Prostate gland (tissue), 2 donors: ENCODE measurements around the gene MYH15.

ENCODE experiments used
- CTCF ChIP-seq, 4 experiments: fragments of 200-600 bp in 2 of 4; fragments of 450-650 bp in 2 of 4; sonication (generic) in 2 of 4; IDR thresholded peaks; 1 replicate in 3 of 4; 2 replicates in 1 of 4; pipeline ENCODE4 v1.5.1; 2016 to 2019; ENCODE audit warnings: antibody characterized with exemption in 4 of 4, mild to moderate bottlenecking in 2 of 4, moderate library complexity in 2 of 4
- POLR2A ChIP-seq: fragments of 450-650 bp; IDR thresholded peaks from one replicate; pipeline ENCODE4 v1.6.1; 2016; ENCODE audit warnings: antibody characterized with exemption, mild to moderate bottlenecking

DNA sequence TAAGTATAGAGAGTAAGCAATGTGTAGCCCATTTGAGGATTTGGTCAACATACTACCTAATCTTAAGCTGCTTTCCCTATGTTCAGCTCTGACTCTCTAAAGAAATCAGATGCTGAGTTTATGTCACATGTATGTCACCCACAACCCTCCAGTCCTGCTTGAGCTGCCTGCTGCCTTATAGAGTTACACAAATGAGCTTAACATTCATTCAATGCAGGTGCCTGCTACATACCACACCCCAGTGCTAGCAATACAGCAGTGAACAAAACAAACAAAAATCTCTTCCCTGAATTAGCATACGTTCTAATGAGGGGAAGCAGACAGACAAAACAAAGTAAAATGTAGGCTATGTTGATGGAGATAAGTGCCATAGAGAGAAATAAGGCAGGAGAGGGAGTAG, 121.0 kb downstream of the MYH15 start:
- no peak for TF ChIP-seq CTCF (IDR thresholded peaks at IDR 0.05)
- no peak for TF ChIP-seq POLR2A
